ENCODE results near the gene GLIS1. TPM values are rescaled to one million over a fixed set of nuclear protein-coding genes. Genes with fewer than 3 reads are reported as not detected.

Gene GLIS1
- total and polyA plus RNA-seq, 2 of the 8 experiments (the other 6 are each of a cell fraction or from before 2014, with no cell fraction given): 0.15 to 0.22 TPM

DNA sequence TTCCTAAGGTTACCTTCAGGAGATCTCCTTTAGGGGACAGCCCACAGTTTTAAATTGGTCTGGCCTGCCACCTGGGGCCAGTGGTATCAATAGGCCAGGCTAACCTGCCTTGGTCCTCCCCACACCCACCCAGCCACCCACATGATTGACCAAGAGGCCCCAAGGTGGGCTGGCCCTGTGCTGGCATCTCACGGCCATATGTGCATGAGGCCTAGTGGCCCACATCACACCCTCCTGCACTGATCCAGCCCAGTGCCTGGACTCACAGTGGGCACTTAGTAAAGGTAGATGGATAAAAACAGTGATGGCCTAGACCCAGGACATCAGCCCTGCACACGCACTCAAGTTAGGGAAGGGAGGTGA lies 197.7 kb downstream of the GLIS1 start (continued):
- TF ChIP-seq HDAC2 (IDR thresholded peaks at IDR 0.05; ENCODE audit: borderline replicate concordance in 1 of 2, low read depth in 2 of 2, low read length in 2 of 2): no peak
- no peak for TF ChIP-seq KDM5A (IDR thresholded peaks at IDR 0.05; ENCODE audit: low read length)
- no peak for TF ChIP-seq RFX5 (IDR thresholded peaks at IDR 0.05; ENCODE audit: borderline replicate concordance, low read depth, low read length)
- TF ChIP-seq SRF (IDR thresholded peaks at IDR 0.05; ENCODE audit: low read depth, low read length): no peak

Data from H1 (cell line).